Adrenal gland (tissue), 5 donors: Measurements from ENCODE around the gene WFDC12.

Experiments used
- POLR2A ChIP-seq, 2 donors: fragments of 450-650 bp; IDR thresholded peaks; one replicate each; pipeline ENCODE4 v1.6.1; 2017; ENCODE audit warnings: antibody characterized with exemption in 2 of 2, mild to moderate bottlenecking in 2 of 2, moderate library complexity in 1 of 2
- TF ChIP-seq, protein P1 (sequence below), 6 experiments: fragments of 450-650 bp in 4 of 6; fragments of 200-600 bp in 2 of 6; sonication (generic) in 1 of 6; IDR thresholded peaks; 1 replicate in 5 of 6; 2 replicates in 1 of 6; pipeline versions ENCODE4 v1.5.1 to v1.8.0; 2016 to 2021; ENCODE audit warnings: antibody characterized with exemption in 6 of 6, mild to moderate bottlenecking in 2 of 6, moderate library complexity in 1 of 6
- donor health status: DM: no; HTN: no; CAD: no.

DNA sequence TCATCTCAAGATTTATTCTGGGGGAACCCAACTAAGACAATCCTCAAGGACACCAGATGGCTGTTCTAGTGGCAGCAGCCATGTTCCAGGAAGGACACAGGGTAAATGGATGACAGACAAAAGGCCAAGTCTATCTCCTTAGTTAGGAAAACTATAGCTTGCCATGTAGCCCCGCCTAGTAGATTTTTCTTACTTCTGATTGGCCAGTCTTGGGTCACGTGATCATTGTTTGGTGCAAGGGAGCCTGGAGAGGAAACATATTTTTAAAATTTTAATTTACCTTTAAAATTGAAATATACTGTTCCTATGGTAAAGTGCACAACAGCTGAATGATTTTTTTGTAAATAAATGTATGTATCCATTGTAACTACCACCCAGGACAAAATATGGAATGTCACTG, 18.9 kb downstream of the WFDC12 start:
- TF ChIP-seq, protein P1, sequence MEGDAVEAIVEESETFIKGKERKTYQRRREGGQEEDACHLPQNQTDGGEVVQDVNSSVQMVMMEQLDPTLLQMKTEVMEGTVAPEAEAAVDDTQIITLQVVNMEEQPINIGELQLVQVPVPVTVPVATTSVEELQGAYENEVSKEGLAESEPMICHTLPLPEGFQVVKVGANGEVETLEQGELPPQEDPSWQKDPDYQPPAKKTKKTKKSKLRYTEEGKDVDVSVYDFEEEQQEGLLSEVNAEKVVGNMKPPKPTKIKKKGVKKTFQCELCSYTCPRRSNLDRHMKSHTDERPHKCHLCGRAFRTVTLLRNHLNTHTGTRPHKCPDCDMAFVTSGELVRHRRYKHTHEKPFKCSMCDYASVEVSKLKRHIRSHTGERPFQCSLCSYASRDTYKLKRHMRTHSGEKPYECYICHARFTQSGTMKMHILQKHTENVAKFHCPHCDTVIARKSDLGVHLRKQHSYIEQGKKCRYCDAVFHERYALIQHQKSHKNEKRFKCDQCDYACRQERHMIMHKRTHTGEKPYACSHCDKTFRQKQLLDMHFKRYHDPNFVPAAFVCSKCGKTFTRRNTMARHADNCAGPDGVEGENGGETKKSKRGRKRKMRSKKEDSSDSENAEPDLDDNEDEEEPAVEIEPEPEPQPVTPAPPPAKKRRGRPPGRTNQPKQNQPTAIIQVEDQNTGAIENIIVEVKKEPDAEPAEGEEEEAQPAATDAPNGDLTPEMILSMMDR (IDR thresholded peaks at IDR 0.05), result no peak
- TF ChIP-seq POLR2A (IDR thresholded peaks at IDR 0.05), result no peak
